Spinal cord (tissue), 10 donors: ENCODE measurements around the gene THBS3. TPM values are rescaled to one million over a fixed set of nuclear protein-coding genes. Genes with fewer than 3 reads are reported as not detected.

Experiments
- DNase-seq, 6 donors: peaks; one replicate each; pipeline versions ENCODE4 v3.0.0 to v3.0.0-alpha.2; 2013 to 2015; ENCODE audit warnings: low spot score in 6 of 6, low read depth in 4 of 6
- H3K27ac ChIP-seq: one replicate; pipeline ENCODE4 v1.5.1; 2013; ENCODE audit warnings: low read depth, low read length, control low read depth
- H3K27me3 ChIP-seq: one replicate; pipeline ENCODE4 v1.6.1; 2013; ENCODE audit warnings: low read length; ENCODE audit not compliant: control insufficient read depth, insufficient read depth
- H3K36me3 ChIP-seq: one replicate; pipeline ENCODE4 v1.6.1; 2013; ENCODE audit warnings: low read length; ENCODE audit not compliant: control insufficient read depth, insufficient read depth
- H3K4me1 ChIP-seq: one replicate; pipeline ENCODE4 v1.6.1; 2013; ENCODE audit warnings: low read length; ENCODE audit not compliant: control insufficient read depth, insufficient read depth
- H3K4me3 ChIP-seq: one replicate; pipeline ENCODE4 v1.5.1; 2013; ENCODE audit warnings: low read depth, low read length, control low read depth
- H3K9me3 ChIP-seq: one replicate; pipeline ENCODE4 v1.6.1; 2013; ENCODE audit warnings: low read length; ENCODE audit not compliant: control insufficient read depth, insufficient read depth
- WGBS: methylation state at CpG from one replicate; pipeline ENCODE4 v1.1.5; 2013; ENCODE audit warnings: missing lambda C conversion rate; ENCODE audit not compliant: insufficient coverage; 5-methylcytosine and 5-hydroxymethylcytosine counted together
- polyA plus RNA-seq, 2 donors: library from polyadenylated mRNA; unstranded; fragments of 120-200 nt; gene quantifications; one replicate each; pipeline ENCODE4 v1.2.1, GENCODE V29; 2013; ENCODE audit not compliant: insufficient read length in 2 of 2
- total RNA-seq, 2 donors: library from RNA; depleted of rRNA in 1 of 2; stranded (reverse); fragments of 120-200 nt in 1 of 2; fragments of >200 nt in 1 of 2; gene quantifications; one replicate each; pipeline versions ENCODE4 v1.2.3 to v1.2.4, GENCODE V29; 2013 to 2014
- donor health status: healthy.

THBS3 gene
- total and polyA plus RNA-seq, 4 donors, result 18.2 to 57.6 (median 36.8) TPM

DNA sequence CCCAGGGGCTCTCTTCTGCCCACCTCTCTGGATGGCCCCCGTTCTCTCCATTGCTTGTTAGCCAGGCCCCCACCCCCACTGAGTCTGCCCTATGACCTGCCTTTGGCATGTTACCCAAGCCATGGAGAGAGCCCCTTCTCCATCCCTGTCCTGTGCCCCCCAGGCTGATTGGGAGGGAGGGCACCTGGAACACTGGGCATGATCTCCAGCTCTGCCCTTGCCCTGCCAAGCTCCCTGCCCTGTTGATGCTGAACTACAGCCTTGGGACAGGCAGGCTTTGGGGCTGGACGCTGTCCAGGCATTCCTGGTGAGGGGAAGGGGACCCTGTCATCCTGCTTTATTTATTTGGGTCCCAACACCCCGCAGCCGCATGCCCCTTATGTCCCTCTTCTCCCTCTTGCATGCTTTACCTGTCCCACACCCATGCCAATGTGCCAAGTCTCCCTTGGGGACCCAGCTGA lies 23.3 kb downstream of the THBS3 start:
- Histone ChIP-seq H3K4me1 (peaks cover 8% of the 10 kb centered on the region), H3K4me3 (no peak overlapping the region), H3K27ac (no peak overlapping the region), H3K9me3 (no peaks in the 10 kb centered on the region), H3K27me3 (no peaks in the 10 kb centered on the region), H3K36me3 (peaks cover 66% of the 10 kb centered on the region)
- DNase-seq, result no peak
- WGBS, result 96% methylated on average over 3 of the region's 4 CpGs

DNA sequence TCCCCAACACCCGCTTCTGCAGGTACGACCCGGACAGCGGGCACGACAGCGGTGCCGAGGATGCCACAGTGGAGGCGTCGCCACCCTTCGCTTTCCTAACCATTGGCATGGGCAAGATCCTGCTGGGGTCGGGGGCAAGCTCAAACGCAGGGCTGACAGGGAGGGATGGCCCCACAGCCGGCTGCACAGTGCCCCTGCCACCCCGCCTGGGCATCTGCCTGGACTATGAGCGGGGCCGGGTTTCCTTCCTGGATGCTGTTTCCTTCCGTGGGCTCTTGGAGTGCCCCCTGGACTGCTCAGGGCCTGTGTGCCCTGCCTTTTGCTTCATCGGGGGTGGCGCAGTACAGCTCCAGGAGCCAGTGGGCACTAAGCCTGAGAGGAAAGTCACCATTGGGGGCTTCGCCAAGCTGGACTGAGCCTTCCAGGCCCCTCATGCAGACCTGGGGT lies 23.9 kb downstream of the THBS3 start:
- 94% methylated on average over 20 of the region's 20 CpGs for WGBS

DNA sequence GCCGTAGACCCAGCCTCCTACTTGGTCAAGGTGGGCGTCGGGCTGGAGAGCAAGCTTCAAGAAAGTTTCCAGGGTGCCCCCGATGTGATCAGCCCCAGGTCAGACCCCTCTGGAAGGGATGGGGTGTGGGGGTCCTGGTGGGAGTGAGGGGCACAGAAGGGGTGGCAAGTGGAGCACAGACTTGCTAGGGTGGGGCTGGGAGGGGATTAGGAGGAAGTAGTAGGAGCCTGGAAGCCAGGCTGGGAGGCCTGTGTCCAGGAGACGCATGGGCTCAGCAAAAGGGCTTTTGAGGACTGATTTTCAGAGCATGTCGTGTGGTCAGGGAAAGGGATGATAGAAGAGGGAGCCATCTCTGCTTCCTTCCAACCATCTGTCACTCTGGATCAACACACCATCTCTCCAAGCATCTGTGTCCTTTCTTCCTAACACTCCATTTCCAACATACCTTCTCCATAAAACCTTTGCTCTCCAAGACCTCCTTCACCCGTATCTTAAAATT lies 25.6 kb downstream of the THBS3 start:
- Histone ChIP-seq H3K36me3 (peaks cover 88% of the 10 kb centered on the region), H3K4me3 (no peak overlapping the region), H3K4me1 (peaks cover 13% of the 10 kb centered on the region), H3K27ac (no peak overlapping the region), H3K27me3 (no peaks in the 10 kb centered on the region), H3K9me3 (no peaks in the 10 kb centered on the region)
- DNase-seq, result no peak
- WGBS, result 99% methylated on average over 5 of the region's 7 CpGs

More for the DNA sequence above, 23.9 kb downstream of the THBS3 start:
- H3K4me1 ChIP-seq, result peaks cover 8% of the 10 kb centered on the region
- H3K36me3 ChIP-seq, result peaks cover 71% of the 10 kb centered on the region
- H3K27ac ChIP-seq, result no peak overlapping the region
- H3K9me3 ChIP-seq, result no peaks in the 10 kb centered on the region
- no peak for DNase-seq
- H3K4me3 ChIP-seq, result no peak overlapping the region
- no peaks in the 10 kb centered on the region for H3K27me3 ChIP-seq

DNA sequence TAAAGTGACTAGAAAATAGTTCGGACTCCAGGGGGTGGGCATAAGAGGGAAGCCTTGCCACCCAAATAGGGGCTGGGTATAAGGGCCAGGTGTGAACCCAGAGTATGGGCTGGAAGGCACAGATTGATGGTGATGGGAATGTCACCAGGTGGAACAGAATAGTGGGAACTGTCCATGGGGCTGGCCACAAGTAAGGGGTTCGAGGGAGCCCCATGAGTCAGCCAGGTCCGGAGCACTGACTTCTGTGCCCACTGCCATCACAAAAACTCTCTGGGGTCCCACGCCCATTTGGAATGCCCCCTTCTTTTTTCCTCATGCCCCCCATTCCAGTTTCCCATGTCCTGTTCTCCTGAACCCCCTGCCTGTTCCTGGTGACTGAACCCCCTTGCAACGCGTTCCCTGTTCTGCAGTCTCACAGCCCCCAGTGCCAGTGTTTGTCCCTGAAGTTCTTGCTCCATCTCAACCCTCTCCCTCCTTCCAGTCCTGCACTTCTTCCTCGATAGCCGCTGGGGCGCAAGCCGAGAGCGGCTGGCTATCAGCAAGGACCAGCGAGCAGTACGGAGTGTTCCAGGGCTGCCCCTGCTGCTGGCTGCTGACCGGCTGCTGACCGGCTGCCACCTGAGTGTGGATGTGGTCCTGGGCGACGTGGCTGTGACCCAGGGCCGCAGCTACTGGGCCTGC lies 26.2 kb downstream of the THBS3 start:
- 93% methylated on average over 18 of the region's 18 CpGs for WGBS

DNA sequence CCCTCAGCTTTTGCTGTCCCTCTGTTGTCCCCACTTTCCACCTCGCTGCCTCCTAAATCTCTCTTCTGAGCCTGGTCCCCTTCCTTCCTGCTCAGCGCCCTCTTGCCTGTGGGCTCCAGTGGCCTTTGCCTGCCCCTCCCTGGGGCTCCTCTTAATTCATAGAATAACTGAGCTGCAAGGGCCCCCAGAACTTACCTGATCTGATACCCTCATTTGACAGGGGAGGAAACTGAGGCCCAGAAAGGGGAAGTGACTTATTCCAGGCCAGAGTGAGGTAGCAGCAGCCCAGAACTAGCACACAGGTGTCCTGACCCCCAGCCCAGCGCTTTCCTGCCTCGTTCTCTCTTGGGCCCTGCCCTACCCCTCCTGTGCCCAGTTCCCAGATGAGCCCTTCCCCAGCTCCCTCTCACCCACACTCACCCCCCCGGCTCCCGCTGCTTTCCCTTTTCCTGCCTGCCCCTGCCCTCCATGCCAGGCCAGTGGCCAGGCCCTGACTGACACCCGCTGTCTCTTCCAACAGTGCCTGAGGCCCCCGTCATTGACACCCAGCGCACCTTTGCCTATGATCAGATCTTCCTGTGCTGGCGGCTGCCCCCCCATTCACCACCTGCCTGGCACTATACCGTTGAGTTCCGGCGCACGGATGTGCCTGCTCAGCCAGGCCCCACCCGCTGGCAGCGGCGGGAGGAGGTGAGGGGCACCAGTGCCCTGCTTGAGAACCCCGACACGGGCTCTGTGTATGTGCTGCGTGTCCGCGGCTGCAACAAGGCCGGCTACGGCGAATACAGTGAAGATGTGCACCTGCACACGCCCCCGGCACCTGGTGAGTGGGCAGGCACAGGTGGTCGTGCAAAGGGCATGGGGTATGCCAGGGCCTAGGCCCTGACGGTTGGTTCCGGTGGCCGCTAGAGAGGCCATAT lies 28.3 kb downstream of the THBS3 start:
- Histone ChIP-seq H3K36me3 (peaks cover 85% of the 10 kb centered on the region), H3K4me3 (no peak overlapping the region), H3K4me1 (peaks cover 28% of the 10 kb centered on the region), H3K27ac (no peak overlapping the region), H3K9me3 (no peaks in the 10 kb centered on the region), H3K27me3 (no peaks in the 10 kb centered on the region)
- WGBS, result 96% methylated on average over 31 of the region's 31 CpGs
- no peak for DNase-seq

More for the DNA sequence above, 26.2 kb downstream of the THBS3 start:
- peaks cover 18% of the 10 kb centered on the region for H3K4me1 ChIP-seq
- H3K4me3 ChIP-seq, result no peak overlapping the region
- H3K27ac ChIP-seq, result no peak overlapping the region
- no peaks in the 10 kb centered on the region for H3K9me3 ChIP-seq
- no peak for DNase-seq
- peaks cover 93% of the 10 kb centered on the region for H3K36me3 ChIP-seq
- no peaks in the 10 kb centered on the region for H3K27me3 ChIP-seq

DNA sequence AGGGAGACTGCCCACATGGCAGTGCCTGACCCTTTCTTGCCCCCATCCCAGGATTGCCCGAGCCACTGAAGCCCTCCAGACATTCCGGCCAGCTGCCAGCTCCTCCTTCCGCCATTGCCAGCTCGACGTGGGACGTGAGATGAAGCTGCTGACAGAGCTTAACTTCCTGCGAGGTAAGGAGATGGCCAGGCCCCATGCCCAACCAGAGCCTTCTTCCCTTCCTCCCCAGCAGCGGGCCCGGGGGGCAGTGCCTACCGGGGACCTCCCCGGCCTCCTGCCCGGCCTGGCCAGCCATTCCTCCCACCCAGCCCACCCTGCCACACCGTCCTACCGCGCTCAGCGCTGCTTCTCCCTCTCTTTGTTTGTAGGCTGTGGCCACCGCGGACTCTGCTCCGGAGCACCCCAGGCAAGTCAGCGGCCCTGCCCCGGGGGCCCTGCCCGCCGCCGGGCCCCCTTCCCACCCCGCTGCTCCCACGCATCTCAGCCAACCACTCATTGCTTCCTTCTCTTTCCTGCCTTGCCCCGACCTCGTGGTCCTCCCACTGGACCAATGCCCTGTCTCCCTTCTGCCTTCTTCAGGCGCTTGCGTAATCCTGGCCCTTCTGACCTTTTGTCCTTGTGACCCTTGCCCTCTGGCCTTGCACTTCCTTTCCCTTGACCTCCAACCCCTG lies 29.1 kb downstream of the THBS3 start:
- H3K4me3 ChIP-seq, result no peak overlapping the region
- H3K27ac ChIP-seq, result no peak overlapping the region
- H3K36me3 ChIP-seq, result peaks cover 77% of the 10 kb centered on the region
- peaks cover 36% of the 10 kb centered on the region for H3K4me1 ChIP-seq
- DNase-seq, result peak in 1 of 6 donors; percentile 5
- H3K9me3 ChIP-seq, result no peaks in the 10 kb centered on the region
- WGBS, result 86% methylated on average over 30 of the region's 30 CpGs
- no peaks in the 10 kb centered on the region for H3K27me3 ChIP-seq

DNA sequence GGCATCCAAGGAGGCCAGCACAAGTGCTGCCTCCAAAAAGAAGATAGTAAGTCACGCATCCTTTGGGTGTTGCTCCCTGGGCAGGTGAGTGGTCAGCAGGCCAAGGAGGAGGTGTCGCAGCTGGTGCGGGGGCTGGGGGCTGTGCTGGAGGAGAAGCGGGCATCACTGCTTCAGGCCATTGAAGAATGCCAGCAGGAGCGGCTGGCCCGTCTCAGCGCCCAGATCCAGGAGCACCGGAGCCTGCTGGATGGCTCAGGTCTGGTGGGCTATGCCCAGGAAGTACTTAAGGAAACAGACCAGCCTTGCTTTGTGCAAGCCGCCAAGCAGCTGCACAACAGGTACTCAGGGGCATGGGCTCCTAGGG lies 29.8 kb downstream of the THBS3 start:
- WGBS, result 96% methylated on average over 9 of the region's 9 CpGs
- Histone ChIP-seq H3K9me3 (no peaks in the 10 kb centered on the region), H3K36me3 (peaks cover 71% of the 10 kb centered on the region)

DNA sequence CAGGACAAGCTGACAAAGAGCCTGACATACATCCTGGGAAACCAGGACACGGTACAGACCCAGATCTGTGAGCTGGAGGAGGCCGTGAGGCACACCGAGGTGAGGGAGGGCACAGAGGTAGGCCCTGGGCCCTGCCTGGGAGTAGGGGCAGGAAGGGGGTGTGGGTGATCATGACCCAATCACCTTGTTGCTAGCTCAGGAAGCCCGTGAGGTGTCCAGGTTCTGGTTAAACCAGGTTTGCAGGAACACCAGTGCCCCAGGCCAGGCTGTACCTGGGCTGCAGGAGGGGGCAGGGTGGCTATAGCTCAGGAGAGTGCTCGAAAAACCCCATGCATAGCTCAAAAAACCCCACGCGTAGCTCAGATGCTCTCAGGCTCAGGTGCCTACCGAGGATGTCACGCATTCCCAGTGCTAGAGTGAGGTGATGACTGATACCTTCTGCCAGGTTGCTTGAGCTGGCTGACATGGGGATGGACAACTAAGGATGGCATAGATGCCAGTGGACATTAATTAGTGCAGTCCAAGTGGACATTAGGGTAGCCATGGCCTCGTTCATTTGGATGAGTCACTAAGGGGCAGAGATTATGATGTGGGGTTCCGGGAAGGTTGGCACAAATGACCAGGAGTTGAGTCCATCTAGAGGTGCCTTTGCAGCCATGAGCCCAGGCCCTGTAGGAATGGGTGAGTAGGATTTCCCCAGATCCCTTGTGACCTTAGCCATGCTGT lies 30.3 kb downstream of the THBS3 start:
- 73% methylated on average over 9 of the region's 11 CpGs for WGBS
- DNase-seq, result no peak
- H3K9me3 ChIP-seq, result no peaks in the 10 kb centered on the region
- H3K4me1 ChIP-seq, result peaks cover 44% of the 10 kb centered on the region
- H3K27me3 ChIP-seq, result no peaks in the 10 kb centered on the region
- no peak overlapping the region for H3K27ac ChIP-seq
- H3K4me3 ChIP-seq, result no peak overlapping the region
- peaks cover 66% of the 10 kb centered on the region for H3K36me3 ChIP-seq

More for the DNA sequence above, 29.8 kb downstream of the THBS3 start:
- Histone ChIP-seq H3K4me3 (no peak overlapping the region), H3K4me1 (peaks cover 40% of the 10 kb centered on the region), H3K27me3 (no peaks in the 10 kb centered on the region), H3K27ac (no peak overlapping the region)
- no peak for DNase-seq
